Cardiac muscle cell (in vitro differentiated cells and primary cell): ENCODE results near the gene TESPA1. TPM values are rescaled to one million over a fixed set of nuclear protein-coding genes. Genes with fewer than 3 reads are reported as not detected.

ENCODE experiments used
- DNase-seq, 2 donors: peaks; one replicate each; pipeline versions ENCODE4 v3.0.0 to v3.0.0-alpha.2; 2010 to 2017; ENCODE audit warnings: low read depth in 1 of 2, low spot score in 1 of 2
- H3K27ac ChIP-seq: fragments of 200-600 bp; sonication (generic); 2 replicates; pipeline ENCODE4 v1.5.1; 2016
- H3K27me3 ChIP-seq: fragments of 200-600 bp; sonication (generic); 2 replicates; pipeline ENCODE4 v1.6.0; 2016; ENCODE audit warnings: control low read depth
- H3K36me3 ChIP-seq: fragments of 200-600 bp; sonication (generic); 2 replicates; pipeline ENCODE4 v1.5.1; 2016; ENCODE audit warnings: control low read depth
- H3K4me1 ChIP-seq: fragments of 200-600 bp; sonication (generic); 2 replicates; pipeline ENCODE4 v1.8.1; 2017; ENCODE audit warnings: low read depth, mild to moderate bottlenecking, mixed run types
- H3K4me3 ChIP-seq: fragments of 200-600 bp; sonication (generic); 2 replicates; pipeline ENCODE4 v1.5.1; 2016; ENCODE audit warnings: mild to moderate bottlenecking
- H3K9me3 ChIP-seq: fragments of 200-600 bp; sonication (generic); 2 replicates; pipeline ENCODE4 v1.5.1; 2017; ENCODE audit warnings: low read depth, mild to moderate bottlenecking, control low read depth
- polyA plus RNA-seq: library from polyadenylated mRNA; unstranded; fragments of >200 nt; fragmentation: Nextera tagmentation; extraction: Ambion mirVana; gene quantifications from 2 replicates; pipeline ENCODE4 v1.2.1, GENCODE V29; 2016
- total RNA-seq: library from RNA; depleted of rRNA; stranded (reverse); fragments of >200 nt; gene quantifications from 2 replicates; pipeline ENCODE4 v1.2.3, GENCODE V29; 2016
- TF ChIP-seq, protein P1 (sequence below): IDR thresholded peaks from 2 replicates; pipeline ENCODE4 v1.5.1; 2012; ENCODE audit warnings: low read depth, mild to moderate bottlenecking, low read length

The TESPA1 gene
- total and polyA plus RNA-seq, 2 experiments from 2014 or later = not detected

DNA sequence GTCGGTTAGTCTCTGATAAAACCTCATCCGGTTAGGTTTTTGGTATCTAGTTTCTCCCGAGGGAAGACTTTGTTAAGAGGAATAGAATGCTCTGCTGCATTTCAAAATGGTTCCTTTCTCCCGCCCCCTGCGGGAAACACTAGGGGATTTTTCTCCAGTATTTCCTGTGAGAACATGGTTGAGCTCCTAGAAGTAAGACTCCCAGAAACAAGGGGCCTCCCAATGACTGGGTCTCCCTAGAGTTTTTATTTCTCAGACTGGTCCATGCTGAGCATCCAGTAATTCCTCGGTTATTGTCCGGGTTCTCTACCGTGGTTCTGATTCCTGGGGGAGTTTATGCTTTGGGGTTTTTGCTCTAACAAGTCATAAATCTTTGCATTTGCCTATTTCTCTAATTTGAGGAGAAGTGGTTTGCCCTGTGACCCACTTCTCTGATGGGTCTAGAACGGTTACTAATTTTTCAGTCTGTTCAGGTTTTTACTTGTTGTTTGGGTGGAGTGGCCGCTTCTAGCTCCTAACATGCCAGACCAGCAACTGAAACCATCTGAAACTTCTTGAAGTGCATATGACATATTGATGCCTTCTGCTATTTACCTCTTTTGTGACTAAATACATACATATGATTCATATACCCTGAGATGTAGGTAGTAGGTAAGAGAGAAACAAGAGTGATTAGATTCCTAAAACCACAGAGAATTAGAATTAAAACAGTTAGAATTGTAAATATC, 25.1 kb downstream of the TESPA1 start:
- TF ChIP-seq, protein P1, sequence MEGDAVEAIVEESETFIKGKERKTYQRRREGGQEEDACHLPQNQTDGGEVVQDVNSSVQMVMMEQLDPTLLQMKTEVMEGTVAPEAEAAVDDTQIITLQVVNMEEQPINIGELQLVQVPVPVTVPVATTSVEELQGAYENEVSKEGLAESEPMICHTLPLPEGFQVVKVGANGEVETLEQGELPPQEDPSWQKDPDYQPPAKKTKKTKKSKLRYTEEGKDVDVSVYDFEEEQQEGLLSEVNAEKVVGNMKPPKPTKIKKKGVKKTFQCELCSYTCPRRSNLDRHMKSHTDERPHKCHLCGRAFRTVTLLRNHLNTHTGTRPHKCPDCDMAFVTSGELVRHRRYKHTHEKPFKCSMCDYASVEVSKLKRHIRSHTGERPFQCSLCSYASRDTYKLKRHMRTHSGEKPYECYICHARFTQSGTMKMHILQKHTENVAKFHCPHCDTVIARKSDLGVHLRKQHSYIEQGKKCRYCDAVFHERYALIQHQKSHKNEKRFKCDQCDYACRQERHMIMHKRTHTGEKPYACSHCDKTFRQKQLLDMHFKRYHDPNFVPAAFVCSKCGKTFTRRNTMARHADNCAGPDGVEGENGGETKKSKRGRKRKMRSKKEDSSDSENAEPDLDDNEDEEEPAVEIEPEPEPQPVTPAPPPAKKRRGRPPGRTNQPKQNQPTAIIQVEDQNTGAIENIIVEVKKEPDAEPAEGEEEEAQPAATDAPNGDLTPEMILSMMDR = no peak
- Histone ChIP-seq H3K27ac (no peak overlapping the region), H3K27me3 (no peaks in the 10 kb centered on the region), H3K4me1 (no peaks in the 10 kb centered on the region), H3K9me3 (no peaks in the 10 kb centered on the region), H3K36me3 (no peaks in the 10 kb centered on the region), H3K4me3 (no peak overlapping the region)
- no peak for DNase-seq

DNA sequence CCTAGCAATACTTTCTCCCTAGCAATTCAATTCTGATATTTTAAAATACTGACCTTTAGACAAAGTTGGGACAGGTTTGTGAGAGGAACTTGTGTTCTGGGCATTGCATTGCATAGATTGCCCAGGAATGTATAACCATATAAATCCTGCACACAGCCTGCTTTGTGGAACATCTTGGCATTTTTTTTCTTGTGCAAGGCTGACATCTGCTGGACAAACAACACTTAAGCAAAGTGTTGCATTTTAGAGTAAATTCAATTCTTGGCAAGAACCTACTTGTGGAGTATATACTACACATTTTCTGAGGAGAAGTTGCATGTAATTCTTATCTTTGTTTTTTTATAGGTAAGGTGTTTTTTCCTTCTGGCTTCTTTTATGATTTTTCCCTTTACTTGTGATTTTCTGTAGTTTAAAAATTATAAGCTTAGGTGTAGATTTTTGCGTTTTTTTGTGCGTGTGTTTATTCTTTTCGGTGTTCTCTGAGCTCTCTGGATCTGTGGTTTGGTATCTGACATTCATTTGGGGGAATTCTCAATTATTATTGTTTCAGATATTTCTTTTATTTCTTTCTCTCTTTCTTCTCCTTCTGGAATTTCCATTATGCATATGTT, 26.4 kb downstream of the TESPA1 start:
- no peak overlapping the region for H3K27ac ChIP-seq
- TF ChIP-seq, protein P1 = peak; percentile 65
- no peaks in the 10 kb centered on the region for H3K9me3 ChIP-seq
- no peaks in the 10 kb centered on the region for H3K4me1 ChIP-seq
- no peak overlapping the region for H3K4me3 ChIP-seq
- H3K36me3 ChIP-seq = no peaks in the 10 kb centered on the region
- H3K27me3 ChIP-seq = no peaks in the 10 kb centered on the region
- DNase-seq = peak; percentile 72 to 83

DNA sequence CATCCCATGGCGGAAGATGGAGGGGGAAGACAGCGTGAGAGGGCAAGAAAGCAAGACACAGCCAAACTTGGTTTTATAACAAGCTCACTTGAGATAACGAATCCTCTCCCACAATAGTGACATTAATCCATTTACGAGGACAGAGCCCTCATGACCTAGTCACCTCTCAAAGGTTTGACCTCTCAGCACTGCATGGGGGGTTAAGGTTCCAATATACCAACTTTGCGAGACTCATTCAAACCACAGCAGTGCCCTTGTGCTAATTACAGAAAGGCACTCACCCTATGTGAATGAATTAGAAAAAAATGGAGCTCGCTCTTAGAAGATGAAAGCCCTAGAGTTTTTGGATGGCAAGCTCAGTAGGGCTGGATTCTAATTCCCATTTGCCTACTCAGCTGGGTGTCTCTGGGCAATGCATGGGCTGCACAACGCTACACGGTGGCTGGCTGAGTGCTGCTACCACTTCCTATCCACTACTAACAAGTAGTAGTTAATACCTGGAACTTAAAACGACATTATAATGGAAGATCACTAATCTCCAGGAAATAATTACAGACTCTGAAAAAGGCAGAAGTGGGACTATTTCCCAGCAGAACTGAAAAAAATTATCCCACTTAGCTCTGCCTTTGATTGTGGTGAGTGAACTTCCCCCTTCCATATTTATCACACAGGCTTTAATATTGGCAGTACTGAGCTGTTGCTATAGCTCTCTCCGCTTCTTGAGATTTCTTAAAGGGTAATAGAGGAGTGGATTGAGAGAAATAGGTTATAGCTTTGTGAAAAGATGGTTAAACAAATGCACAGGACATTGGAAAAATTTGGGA, 27.5 kb downstream of the TESPA1 start:
- DNase-seq = no peak
- TF ChIP-seq, protein P1 = no peak
- Histone ChIP-seq H3K27me3 (no peaks in the 10 kb centered on the region), H3K36me3 (no peaks in the 10 kb centered on the region), H3K9me3 (no peaks in the 10 kb centered on the region), H3K27ac (no peak overlapping the region), H3K4me3 (no peak overlapping the region), H3K4me1 (no peaks in the 10 kb centered on the region)

DNA sequence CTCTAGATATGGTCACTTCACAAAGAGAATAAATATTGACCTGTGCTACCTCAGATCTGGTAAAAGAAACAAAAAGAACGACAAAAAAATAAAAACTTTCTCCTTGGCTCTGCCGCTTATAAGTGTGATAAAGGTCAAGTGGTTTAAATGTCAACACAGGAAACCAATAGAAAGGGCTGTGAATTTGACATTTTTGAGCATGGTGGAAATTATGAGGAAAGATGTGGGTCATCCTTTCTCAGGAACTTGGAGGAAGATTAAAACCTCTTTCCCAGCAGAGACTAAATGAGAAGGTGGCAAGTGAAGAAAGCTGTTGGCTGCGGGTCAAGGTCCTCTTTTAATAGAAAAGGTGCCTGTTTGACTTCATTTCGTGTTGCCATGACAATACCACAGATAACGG, 28.2 kb downstream of the TESPA1 start:
- no peaks in the 10 kb centered on the region for H3K27me3 ChIP-seq
- no peaks in the 10 kb centered on the region for H3K4me1 ChIP-seq
- no peak overlapping the region for H3K4me3 ChIP-seq
- TF ChIP-seq, protein P1 = no peak
- no peaks in the 10 kb centered on the region for H3K9me3 ChIP-seq
- no peak overlapping the region for H3K27ac ChIP-seq
- no peaks in the 10 kb centered on the region for H3K36me3 ChIP-seq
- no peak for DNase-seq

DNA sequence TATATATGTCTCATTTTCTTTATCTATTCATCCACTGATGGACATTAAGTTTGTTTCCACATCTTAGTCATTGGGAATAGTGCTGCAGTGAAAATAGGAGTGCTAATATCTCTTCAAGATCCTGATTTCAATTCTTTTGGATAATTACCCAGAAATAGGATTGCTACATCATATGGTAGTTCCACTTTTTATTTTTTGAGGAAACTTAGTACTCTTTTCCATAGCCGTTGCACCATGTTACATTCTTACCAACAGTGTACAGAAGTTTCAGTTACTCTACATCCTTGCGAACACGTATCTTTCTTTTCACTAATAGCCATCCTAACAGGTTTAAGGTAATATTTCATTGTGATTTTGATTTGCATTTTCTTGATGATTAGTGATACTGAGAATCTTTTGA, 29.8 kb downstream of the TESPA1 start:
- H3K4me3 ChIP-seq = no peak overlapping the region
- DNase-seq = no peak
- no peaks in the 10 kb centered on the region for H3K27me3 ChIP-seq
- no peak overlapping the region for H3K27ac ChIP-seq
- H3K9me3 ChIP-seq = no peaks in the 10 kb centered on the region
- H3K4me1 ChIP-seq = no peaks in the 10 kb centered on the region
- TF ChIP-seq, protein P1 = no peak
- H3K36me3 ChIP-seq = no peaks in the 10 kb centered on the region
